K562 (cell line): ENCODE data around the gene PODNL1. TPM values are rescaled to one million over a fixed set of nuclear protein-coding genes. Genes with fewer than 3 reads are reported as not detected.
A peak's percentile ranks its signal among the peaks of the same experiment; 100 is the strongest.

ENCODE experiments used
- CC2D1A ChIP-seq: fragments of 450-650 bp; IDR thresholded peaks from 2 replicates; pipeline ENCODE4 v1.6.1; 2017; ENCODE audit warnings: mild to moderate bottlenecking
- CCAR2 ChIP-seq: fragments of 200-400 bp; formaldehyde crosslinking; IDR thresholded peaks from 2 replicates; pipeline ENCODE4 v1.6.1; 2017; ENCODE audit warnings: mild to moderate bottlenecking, low read depth, low read length
- CGGBP1 ChIP-seq: fragments of 250-450 bp; sonication (Bioruptor Pico); IDR thresholded peaks from 2 replicates; pipeline ENCODE4 v1.9.0; 2021; ENCODE audit warnings: mild to moderate bottlenecking
- GABPB2 ChIP-seq: fragments of 250-450 bp; sonication (Bioruptor Pico); conservative IDR thresholded peaks from 2 replicates; pipeline ENCODE4 v1.5.1; 2021; ENCODE audit warnings: mild to moderate bottlenecking
- HCFC1 ChIP-seq: IDR thresholded peaks from 2 replicates; pipeline ENCODE4 v1.6.1; 2012; ENCODE audit warnings: low read depth, low read length, improper control_type of control experiment
- HNRNPLL ChIP-seq: fragments of 200-400 bp; formaldehyde crosslinking; IDR thresholded peaks from 2 replicates; pipeline ENCODE4 v1.6.1; 2017; ENCODE audit warnings: low read length, low read depth, mild to moderate bottlenecking; ENCODE audit not compliant: poor library complexity, severe bottlenecking
- ILK ChIP-seq: fragments of 450-650 bp; IDR thresholded peaks from 2 replicates; pipeline ENCODE4 v1.6.1; 2016; ENCODE audit warnings: missing genetic modification characterization, low read depth, mild to moderate bottlenecking, missing compliant biosample characterization, moderate library complexity, borderline replicate concordance
- KAT8 ChIP-seq: fragments of 450-650 bp; IDR thresholded peaks from 2 replicates; pipeline ENCODE4 v1.6.1; 2016; ENCODE audit warnings: low read depth, mild to moderate bottlenecking
- L3MBTL2 ChIP-seq: fragments of 450-650 bp; IDR thresholded peaks from 2 replicates; pipeline ENCODE4 v1.6.1; 2016; ENCODE audit warnings: mild to moderate bottlenecking, moderate library complexity
- MTA3 ChIP-seq: fragments of 450-650 bp; formaldehyde crosslinking; IDR thresholded peaks from 2 replicates; pipeline ENCODE4 v1.6.1; 2017; ENCODE audit warnings: mild to moderate bottlenecking, borderline replicate concordance
- NBN ChIP-seq: fragments of 450-650 bp; IDR thresholded peaks from 2 replicates; pipeline ENCODE4 v1.6.1; 2016; ENCODE audit warnings: low read depth, mild to moderate bottlenecking
- NFRKB ChIP-seq: fragments of 450-650 bp; IDR thresholded peaks from 2 replicates; pipeline ENCODE4 v1.6.1; 2016; ENCODE audit warnings: low read depth
- PHB ChIP-seq: fragments of 250-450 bp; sonication (Bioruptor Pico); IDR thresholded peaks from 2 replicates; pipeline ENCODE4 v1.5.0; 2021
- POLR2AphosphoS2 ChIP-seq: IDR thresholded peaks from 2 replicates; pipeline ENCODE4 v1.6.1; 2012; ENCODE audit warnings: low read length, improper control_type of control experiment
- POLR2AphosphoS5 ChIP-seq: IDR thresholded peaks from 2 replicates; pipeline ENCODE4 v1.6.1; 2011; ENCODE audit warnings: mild to moderate bottlenecking, low read depth, low read length, moderate library complexity; ENCODE audit not compliant: control insufficient read depth, insufficient read depth
- PURB ChIP-seq: sonication (generic); formaldehyde crosslinking; IDR thresholded peaks from 2 replicates; pipeline ENCODE4 v1.9.0; 2021; ENCODE audit warnings: low read depth, mild to moderate bottlenecking, missing genetic modification reagents
- RNF2 ChIP-seq: sonication (generic); IDR thresholded peaks from 2 replicates; pipeline ENCODE4 v1.6.1; 2016
- SIRT6 ChIP-seq: IDR thresholded peaks from one replicate; pipeline ENCODE4 v1.6.1; 2012; ENCODE audit warnings: low read depth, mild to moderate bottlenecking, control low read depth, inconsistent platforms, low read length, moderate library complexity
- SOX6 ChIP-seq: fragments of 450-650 bp; IDR thresholded peaks from 2 replicates; pipeline ENCODE4 v1.6.1; 2014; ENCODE audit warnings: mild to moderate bottlenecking
- TBL1XR1 ChIP-seq, 2 experiments: IDR thresholded peaks; 2 replicates each; pipeline ENCODE4 v1.6.1; 2012; ENCODE audit warnings: improper control_type of control experiment in 2 of 2, low read length in 2 of 2, mild to moderate bottlenecking in 1 of 2
- TFAM ChIP-seq: fragments of 250-450 bp; sonication (Bioruptor Pico); conservative IDR thresholded peaks from 2 replicates; pipeline ENCODE4 v1.5.0; 2021; ENCODE audit warnings: mild to moderate bottlenecking, moderate library complexity
- ZNF23 ChIP-seq: fragments of 250-450 bp; sonication (Bioruptor Pico); IDR thresholded peaks from 2 replicates; pipeline ENCODE4 v1.4.0; 2020; ENCODE audit warnings: mild to moderate bottlenecking
- ZNF512 ChIP-seq: IDR thresholded peaks from 2 replicates; pipeline ENCODE4 v1.6.1; 2016; ENCODE audit warnings: missing genetic modification characterization, missing compliant biosample characterization
- ZNF57 ChIP-seq: fragments of 450-650 bp; formaldehyde crosslinking; IDR thresholded peaks from 2 replicates; pipeline ENCODE4 v1.4.0; 2020; ENCODE audit warnings: mild to moderate bottlenecking, moderate library complexity
- ZNF707 ChIP-seq: fragments of 250-450 bp; sonication (Bioruptor Pico); conservative IDR thresholded peaks from 2 replicates; pipeline ENCODE4 v1.8.0; 2022; ENCODE audit warnings: inconsistent platforms, mild to moderate bottlenecking, moderate library complexity
- polyA plus RNA-seq, 8 experiments: library from polyadenylated mRNA; depleted of rRNA in 4 of 8; stranded (reverse) in 5 of 8; unstranded in 3 of 8; fragments of >200 nt; fragmentation: Nextera tagmentation in 2 of 8; fragmentation: Illumina TruSeq in 1 of 8; extraction: Ambion mirVana in 2 of 8; extraction: Trizol in 1 of 8; gene quantifications; 2 replicates each; pipeline versions ENCODE4 v1.2.1 to v1.2.3, GENCODE V29; 2011 to 2014; ENCODE audit warnings: inconsistent platforms in 1 of 8, missing spikeins in 1 of 8
- total RNA-seq, 7 experiments: library from RNA; depleted of rRNA in 6 of 7; stranded (reverse); fragments of >200 nt in 6 of 7; fragmentation: Illumina TruSeq in 2 of 7; extraction: Trizol in 2 of 7; gene quantifications; 2 replicates each; pipeline versions ENCODE4 v1.2.1 to v1.2.3, GENCODE V29; 2011 to 2021; ENCODE audit warnings: low replicate concordance in 1 of 7

PODNL1 gene
- total and polyA plus RNA-seq, 9 of the 15 experiments (the other 6 are each of a cell fraction or from before 2014, with no cell fraction given), result 0.18 to 0.47 (median 0.23) TPM; not detected in 3

- no peak for TF ChIP-seq ZNF512 (tag)
- no peak; the same call in 1 of the 2 replicates for TF ChIP-seq POLR2AphosphoS5
- TF ChIP-seq ZNF57 (CRISPR knock-in tag), result no peak
- no peak for TF ChIP-seq GABPB2 (CRISPR knock-in tag)
- no peak for TF ChIP-seq PHB (CRISPR knock-in tag)
- no peak for TF ChIP-seq PURB (CRISPR knock-in tag)
- TF ChIP-seq CGGBP1, result no peak
- peak; percentile 100 for TF ChIP-seq L3MBTL2
- 0 out of 2 replicates have a peak, but pooled peaks have one; percentile 23 for TF ChIP-seq NFRKB
- TF ChIP-seq TFAM (CRISPR knock-in tag), result no peak
- peak; percentile 98 for TF ChIP-seq HCFC1
- TF ChIP-seq CCAR2, result no peak
- 0 out of 2 replicates have a peak, but pooled peaks have one; percentile 18 for TF ChIP-seq NBN
- TF ChIP-seq SOX6, result 0 out of 2 replicates have a peak, but pooled peaks have one; percentile 32
- TF ChIP-seq HNRNPLL, result no peak
- no peak for TF ChIP-seq ILK (tag)
- TF ChIP-seq POLR2AphosphoS2, result no peak
- TF ChIP-seq ZNF23, result no peak
- peak; percentile 84 for TF ChIP-seq RNF2
- no peak for TF ChIP-seq KAT8
- peak; percentile 72; the same call in 1 of the 2 replicates for TF ChIP-seq MTA3
- no peak for TF ChIP-seq SIRT6
- TF ChIP-seq ZNF707, result no peak
- no peak; a peak in 2 of 4 replicates for TF ChIP-seq TBL1XR1 (IDR thresholded peaks at IDR 0.05; ENCODE audit: low read length in 2 of 2)
- no peak for TF ChIP-seq CC2D1A
These were observed 32.3 kb downstream of the PODNL1 start, which contains the start of the genes BRME1 and CC2D1A (continued) for GRCh38 chr19:13905634-13906520.
